UCSD-AML1 (cell line): ENCODE measurements around the gene MEF2C.
A peak's percentile ranks its signal among the peaks of the same experiment; 100 is the strongest.

Source experiments
- DNase-seq: peaks from one replicate; lab custom pipeline; 2025; ENCODE audit not compliant: unreplicated experiment; lab: John Stamatoyannopoulos, UW

The MEF2C gene

GRCh38 chr5:88830567-88830966 lies 52.4 kb downstream of the MEF2C start:
- DNase-seq = no peak

DNA sequence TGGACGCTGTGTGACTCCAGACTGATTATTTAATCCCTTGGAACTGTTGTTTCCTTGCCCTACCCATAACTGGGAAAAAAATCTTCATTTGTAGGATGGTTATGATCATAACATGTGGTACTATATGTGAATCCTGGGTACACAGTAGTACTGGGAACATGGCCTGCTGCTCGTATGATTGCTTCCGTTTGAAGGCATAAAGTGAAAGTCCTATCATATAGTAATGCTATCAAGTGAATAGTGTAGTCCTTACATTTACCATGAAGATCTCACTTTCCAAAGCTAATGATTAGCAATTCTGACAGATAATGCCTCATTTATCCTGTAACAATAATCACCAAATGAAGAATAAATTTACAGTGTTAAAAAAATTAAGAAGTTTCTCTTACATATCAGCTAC lies 53.2 kb downstream of the MEF2C start:
- DNase-seq = no peak

DNA sequence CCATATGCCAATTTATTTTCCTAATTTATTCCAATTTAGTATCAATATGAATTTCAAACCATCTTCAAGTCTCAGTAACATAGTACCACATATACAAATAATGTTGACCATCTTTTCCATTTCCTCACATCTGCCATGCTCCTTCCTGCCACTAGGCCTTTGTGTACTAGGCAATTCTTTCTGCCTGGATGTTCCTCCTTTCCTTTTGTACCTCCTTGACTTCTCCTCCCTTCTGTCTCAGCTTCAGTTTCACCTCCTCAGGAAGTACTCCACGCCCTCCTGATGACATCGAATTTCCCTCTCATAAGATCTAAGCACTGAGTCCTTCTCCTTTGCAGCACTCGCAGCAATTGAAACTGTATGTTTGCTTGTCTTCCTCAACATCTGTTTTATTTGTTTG lies 53.9 kb downstream of the MEF2C start:
- DNase-seq = peak; percentile 16

GRCh38 chr5:88827997-88828396 lies 55.0 kb downstream of the MEF2C start:
- DNase-seq = no peak

- DNase-seq = peak; percentile 62
These were observed 56.1 kb downstream of the MEF2C start for GRCh38 chr5:88826646-88827585.

DNA sequence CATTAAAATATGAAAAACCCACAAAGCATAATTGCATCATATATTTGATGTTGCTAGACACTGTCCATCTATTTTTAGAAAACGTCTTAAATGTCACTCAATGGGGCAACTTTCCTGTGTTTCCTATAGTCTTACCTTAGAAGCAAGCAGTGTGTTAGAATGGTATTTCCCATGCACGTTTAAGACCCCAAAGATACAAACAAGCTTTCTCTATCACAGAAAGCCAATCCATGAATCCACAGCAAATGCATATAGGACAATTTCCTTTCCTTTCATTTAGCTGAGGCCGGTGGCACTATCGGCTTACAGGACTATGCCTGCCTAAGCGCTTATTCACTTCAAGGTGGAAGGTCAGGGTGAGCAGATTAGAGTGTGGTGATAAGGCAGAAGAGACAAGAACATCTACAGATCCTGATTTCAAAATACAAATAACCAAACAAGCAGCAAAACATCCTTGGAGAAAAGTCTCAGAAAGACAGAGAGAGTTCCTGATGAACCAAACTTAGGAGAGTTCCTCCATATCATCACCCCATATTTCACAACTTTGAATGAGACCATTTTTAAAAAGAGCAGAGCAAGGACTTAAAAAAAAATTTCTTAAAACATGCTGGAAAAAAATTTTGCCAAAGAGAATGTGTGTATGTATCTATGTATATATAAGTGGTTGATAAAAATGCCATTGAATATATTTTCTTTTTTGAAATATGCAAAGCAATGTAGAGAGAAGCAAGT lies 57.2 kb downstream of the MEF2C start:
- DNase-seq = no peak

- no peak for DNase-seq
These were observed 57.9 kb downstream of the MEF2C start for GRCh38 chr5:88824892-88825583.

- no peak for DNase-seq
These were observed 58.8 kb downstream of the MEF2C start for GRCh38 chr5:88824141-88824540.

- no peak for DNase-seq
These were observed 59.8 kb downstream of the MEF2C start for GRCh38 chr5:88823201-88823600.

- DNase-seq = no peak
These were observed 61.8 kb downstream of the MEF2C start for GRCh38 chr5:88821161-88821560.

DNA sequence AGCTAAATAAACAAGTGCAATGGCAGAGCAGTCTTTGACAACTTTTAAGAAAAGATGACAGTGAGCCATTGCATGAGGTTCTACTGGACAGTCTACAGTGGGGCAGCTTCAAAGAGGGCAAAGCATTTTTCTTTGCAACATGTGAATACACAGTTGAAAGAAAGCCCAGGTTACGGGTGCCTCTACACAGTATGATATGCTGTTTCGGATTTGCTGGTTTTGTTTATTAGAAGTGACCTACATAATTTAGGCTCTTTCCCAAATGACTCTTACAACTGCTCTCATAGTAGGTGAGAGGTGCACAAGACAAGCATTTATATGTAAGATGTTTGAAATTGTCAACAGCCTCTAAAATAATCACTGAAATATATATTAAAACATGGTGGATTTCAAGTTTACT lies 62.4 kb downstream of the MEF2C start:
- DNase-seq = no peak

DNA sequence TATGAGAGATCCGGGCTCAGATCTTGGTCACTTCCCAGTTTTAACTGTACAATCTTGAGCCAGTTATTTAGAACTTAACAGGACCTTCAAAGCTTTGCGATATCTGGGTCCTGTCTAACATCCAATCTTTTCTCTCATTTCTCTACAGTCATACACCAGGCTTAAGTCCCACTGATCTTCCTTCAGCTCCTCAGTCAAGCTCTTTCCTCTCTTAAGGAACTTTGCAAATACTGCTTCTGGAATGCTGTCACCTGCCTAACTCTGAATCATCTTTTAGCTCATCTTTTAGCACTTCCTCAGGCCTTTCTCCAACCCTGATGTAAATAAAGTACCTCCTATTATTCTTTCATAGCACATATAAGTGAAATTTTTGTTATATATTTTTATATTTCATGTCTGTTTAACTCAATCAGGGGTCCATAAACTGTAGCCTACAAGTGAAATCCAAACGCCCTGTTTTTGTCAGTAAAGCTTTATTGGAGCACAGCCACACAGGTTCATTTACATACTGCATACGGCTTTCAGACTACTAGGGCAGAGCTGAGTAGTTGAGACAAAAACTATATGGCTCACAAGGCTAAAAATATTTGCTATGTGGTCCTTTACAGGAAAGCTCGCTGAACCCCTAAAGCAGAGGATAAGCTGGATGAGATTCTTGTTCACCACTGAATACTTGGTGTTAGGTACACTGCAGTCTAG lies 63.5 kb downstream of the MEF2C start:
- DNase-seq = no peak

- DNase-seq = no peak
These were observed 64.7 kb downstream of the MEF2C start for GRCh38 chr5:88818296-88818695.

GRCh38 chr5:88816195-88816594 lies 66.8 kb downstream of the MEF2C start:
- no peak for DNase-seq

DNA sequence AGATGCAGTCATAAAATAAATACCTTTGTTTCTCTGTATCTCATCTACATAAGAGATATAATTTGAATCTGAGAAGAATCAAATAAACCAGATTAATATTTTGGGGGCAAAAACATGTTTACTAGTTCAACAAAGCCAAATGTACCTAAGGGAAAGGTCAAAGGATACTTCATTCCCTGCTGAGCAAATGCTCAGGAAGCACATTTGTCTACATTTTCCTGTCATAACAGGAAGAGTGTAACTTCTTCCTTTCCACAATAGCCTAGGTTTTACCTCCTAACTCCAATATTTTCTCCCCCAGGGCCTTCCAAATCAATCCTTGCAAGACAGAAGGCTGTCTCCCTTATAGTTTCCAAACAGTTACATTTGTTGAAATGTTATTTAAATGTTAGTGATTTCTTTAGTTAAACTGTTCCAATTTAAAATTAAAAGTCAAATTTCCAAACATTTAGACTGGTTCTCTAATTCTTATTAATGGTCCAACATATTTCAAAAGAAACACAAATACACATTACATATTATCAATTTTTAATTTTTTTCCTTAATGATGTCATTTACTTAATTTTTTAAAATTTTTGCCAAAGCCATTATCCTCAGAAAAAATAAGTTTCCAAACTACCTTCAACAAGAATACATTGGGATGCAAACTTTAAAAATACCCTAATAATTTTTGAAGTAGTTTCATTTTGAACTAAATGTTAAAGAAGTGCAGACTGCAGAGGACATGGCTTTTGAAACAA lies 67.8 kb downstream of the MEF2C start:
- no peak for DNase-seq

DNA sequence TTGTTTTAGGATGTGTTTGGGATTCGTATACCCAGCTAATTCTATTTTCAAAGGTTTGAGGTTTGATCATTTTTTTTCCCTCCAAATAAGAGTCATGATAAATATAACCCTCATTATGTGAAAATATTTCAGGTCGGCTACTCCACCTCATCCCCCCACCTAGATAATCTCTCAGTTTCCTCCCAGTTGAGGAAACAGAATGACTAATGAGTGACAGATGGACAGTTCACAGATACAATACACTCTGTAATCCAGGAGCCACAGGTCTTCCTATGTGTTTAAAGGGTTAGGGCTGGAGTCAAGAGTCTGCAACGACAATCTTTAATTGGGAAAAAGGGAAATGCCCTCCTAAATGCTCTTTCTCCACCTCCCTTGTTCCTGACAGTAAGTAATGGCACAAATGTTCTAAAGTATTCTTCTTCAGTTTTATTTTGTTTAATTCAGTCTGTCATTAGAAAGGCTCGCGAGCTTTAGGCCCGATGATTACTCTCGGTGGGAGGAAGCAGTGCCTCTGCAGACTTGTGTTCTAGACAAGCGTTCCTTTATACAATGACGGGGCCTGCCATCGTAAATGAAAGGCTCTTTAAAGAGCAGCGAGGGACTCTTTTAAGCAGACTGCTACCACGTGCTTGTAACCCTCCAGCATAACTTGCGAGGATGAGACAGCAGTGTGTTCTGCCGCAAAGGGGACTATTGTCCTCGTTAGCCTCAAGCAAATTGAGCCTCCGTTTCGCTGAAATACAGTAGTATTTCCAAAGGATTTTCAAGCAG lies 69.0 kb downstream of the MEF2C start:
- DNase-seq = no peak

DNA sequence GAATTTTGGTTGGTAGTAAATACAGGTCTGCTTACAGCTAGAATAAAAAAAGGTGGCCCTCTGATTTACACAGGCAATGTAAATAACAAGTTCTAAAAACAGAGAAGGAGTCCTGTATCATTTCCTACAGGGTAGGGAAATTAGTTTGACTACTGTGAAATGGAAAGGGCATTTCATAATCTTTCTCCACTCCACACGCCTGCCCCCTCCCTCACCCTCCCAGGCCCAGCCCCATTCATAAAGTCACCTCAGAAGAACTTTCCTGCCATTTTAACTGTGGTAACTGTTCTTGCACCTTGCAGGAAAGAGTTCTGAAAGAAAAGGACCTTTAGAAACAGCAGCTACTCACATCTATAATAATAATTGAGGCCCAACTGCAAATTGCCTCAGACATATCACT lies 69.7 kb downstream of the MEF2C start:
- peak; percentile 8 for DNase-seq

GRCh38 chr5:88808153-88808552 lies 74.8 kb downstream of the MEF2C start:
- DNase-seq = no peak

DNA sequence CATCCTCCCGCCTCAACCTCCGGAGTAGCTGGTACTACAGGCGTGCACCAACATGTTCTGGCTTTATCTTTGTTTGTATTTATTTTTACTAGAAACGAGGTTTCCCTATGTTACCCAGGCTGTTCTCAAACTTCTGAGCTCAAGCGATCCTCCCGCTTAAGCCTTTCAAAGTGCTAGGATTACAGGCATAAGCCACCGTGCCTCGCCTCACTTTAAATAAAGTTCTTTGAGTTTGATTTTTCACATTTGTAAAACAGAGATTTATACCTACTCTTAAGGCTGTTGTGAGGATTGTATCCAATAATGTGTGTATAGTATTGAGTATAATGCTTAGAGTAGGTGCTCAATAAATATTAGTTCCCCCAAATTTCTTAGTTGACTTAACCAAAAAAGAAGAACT lies 75.7 kb downstream of the MEF2C start:
- no peak for DNase-seq

GRCh38 chr5:88806338-88806737 lies 76.6 kb downstream of the MEF2C start:
- no peak for DNase-seq
